ENCODE measurements around the gene PAPPA. TPM values are rescaled to one million over a fixed set of nuclear protein-coding genes. Genes with fewer than 3 reads are reported as not detected.
A peak's percentile ranks its signal among the peaks of the same experiment; 100 is the strongest.

Gene PAPPA
- total and polyA plus RNA-seq, 5 donors: 0.59 to 7.0 (median 2.1) TPM

DNA sequence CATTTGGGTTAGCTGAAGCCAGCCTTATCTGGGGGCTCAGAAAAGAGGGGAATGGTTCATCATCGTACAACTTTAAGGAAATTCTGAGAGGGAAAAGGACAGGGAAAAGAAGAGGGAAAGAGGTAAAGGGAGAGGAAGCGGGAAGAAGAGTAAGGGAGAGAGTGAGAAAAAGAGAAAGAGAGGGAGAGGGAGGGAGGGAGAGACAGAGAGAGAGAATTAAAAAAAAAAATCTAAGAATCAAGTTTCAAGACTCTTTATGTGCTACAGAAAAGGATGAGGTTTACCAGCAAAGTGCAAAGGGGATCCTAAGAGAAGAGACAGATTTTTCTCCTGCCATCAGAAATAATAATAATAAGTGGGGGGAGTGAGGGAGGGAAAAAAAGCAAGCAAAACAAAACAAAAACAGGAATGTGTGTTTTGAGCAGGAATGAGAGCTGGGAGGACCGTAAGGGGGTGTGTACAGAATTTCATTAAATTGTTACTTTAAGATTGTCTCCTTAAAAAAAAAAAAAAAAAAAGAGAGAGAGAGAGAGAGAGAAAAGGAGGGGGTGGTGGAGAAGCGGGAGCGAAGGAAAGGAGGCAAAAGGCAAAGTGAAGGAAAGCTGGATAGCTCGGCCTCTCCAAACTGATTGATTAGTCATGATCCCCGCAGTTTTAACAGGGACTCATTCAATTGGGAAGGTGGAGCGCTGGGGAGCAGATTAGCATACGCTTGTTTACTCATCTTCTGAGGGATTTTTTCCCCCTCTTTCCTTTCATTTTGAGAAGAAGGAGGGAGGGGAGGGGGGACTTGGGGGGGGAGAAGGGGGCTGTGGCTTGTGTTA is 438 bp upstream of the PAPPA start:
- Histone ChIP-seq H3K4me3 (ENCODE audit: low read length) (peak overlapping the region; percentile 89), H3K27ac (ENCODE audit: low read length) (no peak overlapping the region)
- intact Hi-C loops (cut with DNase I): loop anchor here (5.0 to 10.0 kb wide), 6 partner anchors 332 to 512 kb away; no protein-coding TSS in a partner anchor

DNA sequence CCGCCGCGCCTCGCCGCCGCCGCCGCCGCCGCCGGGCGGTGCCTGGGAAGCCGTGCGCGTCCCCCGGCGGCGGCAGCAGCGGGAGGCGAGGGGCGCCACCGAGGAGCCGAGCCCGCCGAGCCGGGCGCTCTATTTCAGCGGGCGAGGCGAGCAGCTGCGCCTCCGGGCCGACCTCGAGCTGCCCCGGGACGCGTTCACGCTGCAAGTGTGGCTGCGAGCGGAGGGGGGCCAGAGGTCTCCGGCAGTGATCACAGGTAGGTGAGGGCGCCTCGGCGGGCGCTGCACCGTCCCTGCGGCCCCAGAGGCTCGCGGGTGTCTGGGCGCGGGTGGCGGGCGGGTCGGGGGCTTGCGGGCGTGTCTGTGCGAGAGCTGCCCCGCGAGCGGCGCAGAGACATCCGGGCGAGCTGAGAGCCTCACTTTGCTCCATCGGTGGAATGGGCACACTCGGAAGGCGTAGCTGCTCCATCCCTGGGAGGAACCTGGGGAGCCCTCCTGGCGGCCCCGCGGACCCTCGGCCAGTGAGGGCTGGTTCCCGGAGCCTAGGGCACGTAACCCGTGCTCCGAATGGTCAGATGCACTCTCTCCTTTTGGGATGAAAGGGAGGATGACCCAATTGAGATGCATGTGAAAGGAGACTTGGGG is 864 bp downstream of the PAPPA start:
- Histone ChIP-seq H3K27me3 (ENCODE audit: control insufficient read depth, insufficient read depth) (no peaks in the 10 kb centered on the region), H3K9me3 (ENCODE audit: control insufficient read depth, low read length) (no peaks in the 10 kb centered on the region), H3K27ac (ENCODE audit: low read length) (no peak overlapping the region), H3K4me1 (ENCODE audit: control insufficient read depth, insufficient read depth, low read length) (peaks cover 4% of the 10 kb centered on the region), H3K4me3 (ENCODE audit: low read length) (peak overlapping the region; percentile 89)
- DNase-seq (peak; percentile 25 to 73 (median 66)), ATAC-seq (peak; percentile 18 to 25)
- 2% methylated on average over 70 of the region's 74 CpGs for WGBS
- intact Hi-C loops (cut with DNase I): loop anchor here (5.0 to 10.0 kb wide), 6 partner anchors 330 to 510 kb away; no protein-coding TSS in a partner anchor

More for the DNA sequence above, 438 bp upstream of the PAPPA start:
- Histone ChIP-seq H3K9me3 (ENCODE audit: control insufficient read depth, low read length) (no peaks in the 10 kb centered on the region), H3K27me3 (ENCODE audit: control insufficient read depth, insufficient read depth) (no peaks in the 10 kb centered on the region), H3K4me1 (ENCODE audit: control insufficient read depth, insufficient read depth, low read length) (peaks cover 4% of the 10 kb centered on the region)
- DNase-seq (peak in 1 of 3 donors; percentile 15), ATAC-seq (no peak)
- 29% methylated on average over 9 of the region's 9 CpGs for WGBS

GRCh38 chr9:116154976-116155697 is 1.5 kb downstream of the PAPPA start:
- H3K9me3 ChIP-seq (ENCODE audit: control insufficient read depth, low read length): no peaks in the 10 kb centered on the region
- H3K27me3 ChIP-seq (ENCODE audit: control insufficient read depth, insufficient read depth): no peaks in the 10 kb centered on the region
- peaks cover 4% of the 10 kb centered on the region for H3K4me1 ChIP-seq (ENCODE audit: control insufficient read depth, insufficient read depth, low read length)
- intact Hi-C loops (cut with DNase I): loop anchor here (5.0 to 10.0 kb wide), 6 partner anchors 330 to 510 kb away; no protein-coding TSS in a partner anchor
- DNase-seq: peak; percentile 24 to 54 (median 51)
- peak overlapping the region; percentile 89 for H3K4me3 ChIP-seq (ENCODE audit: low read length)
- H3K27ac ChIP-seq (ENCODE audit: low read length): peak overlapping the region; percentile 66
- ATAC-seq: peak; percentile 9 to 17
- 6% methylated on average over 27 of the region's 27 CpGs for WGBS

DNA sequence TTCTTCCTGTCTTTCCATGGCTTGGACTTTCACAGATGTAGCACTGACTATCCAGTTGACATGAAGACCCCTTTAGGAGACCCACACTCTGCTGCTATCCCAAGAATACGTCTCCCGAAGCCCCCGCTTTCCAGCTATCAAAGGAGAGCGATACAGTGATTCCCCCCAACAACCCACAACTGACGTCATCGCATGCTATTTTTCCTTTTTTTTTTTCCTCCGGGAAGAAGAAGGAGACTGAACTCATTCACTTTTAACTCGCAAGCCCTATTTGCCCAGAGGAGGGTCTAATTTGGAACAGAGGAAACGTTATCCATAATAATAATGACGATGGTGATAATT is 2.1 kb downstream of the PAPPA start:
- Histone ChIP-seq H3K27ac (ENCODE audit: low read length) (peak overlapping the region; percentile 66), H3K9me3 (ENCODE audit: control insufficient read depth, low read length) (no peaks in the 10 kb centered on the region), H3K4me1 (ENCODE audit: control insufficient read depth, insufficient read depth, low read length) (peaks cover 4% of the 10 kb centered on the region), H3K4me3 (ENCODE audit: low read length) (peak overlapping the region; percentile 89), H3K27me3 (ENCODE audit: control insufficient read depth, insufficient read depth) (no peaks in the 10 kb centered on the region)
- WGBS: 9% methylated on average over 10 of the region's 10 CpGs
- ATAC-seq: no peak
- intact Hi-C loops (cut with DNase I): loop anchor here in 3 of 4 donors (10.0 kb wide), 4 partner anchors 329 to 509 kb away; no protein-coding TSS in a partner anchor
- no peak for DNase-seq

DNA sequence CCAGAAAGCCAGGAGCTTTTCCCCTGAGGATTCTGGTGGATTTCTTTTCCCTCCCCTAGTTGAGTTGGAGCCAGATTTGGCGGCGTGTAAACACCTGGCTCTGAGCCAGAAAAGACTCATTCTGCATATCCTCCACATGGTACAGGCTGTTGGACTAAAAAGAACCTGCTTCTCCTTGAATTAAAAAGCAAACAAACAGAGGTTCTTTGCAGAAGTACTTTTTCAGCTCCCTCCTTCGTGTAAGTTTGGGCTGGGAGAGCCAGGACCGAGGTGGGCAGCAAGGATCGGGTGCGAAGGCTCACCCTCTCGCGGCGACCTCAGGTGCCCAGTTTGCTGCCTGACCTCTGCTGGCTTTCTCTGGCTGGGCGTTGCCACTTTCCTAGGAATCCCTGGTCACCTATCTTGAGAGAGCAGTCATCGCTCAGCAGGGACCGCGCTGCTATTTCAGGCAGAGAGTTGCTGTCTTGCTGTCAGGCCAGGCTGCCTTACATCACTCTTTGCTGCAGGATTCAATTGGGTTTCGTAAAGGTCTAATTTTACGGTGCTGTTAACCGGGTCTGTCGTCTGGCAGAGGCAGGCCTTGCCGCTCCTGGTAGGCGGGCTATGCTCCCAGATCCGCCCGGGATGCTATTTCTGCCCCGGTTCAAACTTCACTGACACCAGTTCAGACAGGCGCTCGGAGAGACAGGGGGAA is 3.2 kb downstream of the PAPPA start:
- ATAC-seq: peak; percentile 87 to 89
- DNase-seq: peak; percentile 74 to 87 (median 86)
- H3K27me3 ChIP-seq (ENCODE audit: control insufficient read depth, insufficient read depth): no peaks in the 10 kb centered on the region
- H3K27ac ChIP-seq (ENCODE audit: low read length): peak overlapping the region; percentile 97
- intact Hi-C loops (cut with DNase I): loop anchor here in 3 of 4 donors (10.0 kb wide), 4 partner anchors 328 to 508 kb away; no protein-coding TSS in a partner anchor
- no peaks in the 10 kb centered on the region for H3K9me3 ChIP-seq (ENCODE audit: control insufficient read depth, low read length)
- H3K4me3 ChIP-seq (ENCODE audit: low read length): peak overlapping the region; percentile 41
- WGBS: 3% methylated on average over 24 of the region's 24 CpGs
- peaks cover 4% of the 10 kb centered on the region for H3K4me1 ChIP-seq (ENCODE audit: control insufficient read depth, insufficient read depth, low read length)

DNA sequence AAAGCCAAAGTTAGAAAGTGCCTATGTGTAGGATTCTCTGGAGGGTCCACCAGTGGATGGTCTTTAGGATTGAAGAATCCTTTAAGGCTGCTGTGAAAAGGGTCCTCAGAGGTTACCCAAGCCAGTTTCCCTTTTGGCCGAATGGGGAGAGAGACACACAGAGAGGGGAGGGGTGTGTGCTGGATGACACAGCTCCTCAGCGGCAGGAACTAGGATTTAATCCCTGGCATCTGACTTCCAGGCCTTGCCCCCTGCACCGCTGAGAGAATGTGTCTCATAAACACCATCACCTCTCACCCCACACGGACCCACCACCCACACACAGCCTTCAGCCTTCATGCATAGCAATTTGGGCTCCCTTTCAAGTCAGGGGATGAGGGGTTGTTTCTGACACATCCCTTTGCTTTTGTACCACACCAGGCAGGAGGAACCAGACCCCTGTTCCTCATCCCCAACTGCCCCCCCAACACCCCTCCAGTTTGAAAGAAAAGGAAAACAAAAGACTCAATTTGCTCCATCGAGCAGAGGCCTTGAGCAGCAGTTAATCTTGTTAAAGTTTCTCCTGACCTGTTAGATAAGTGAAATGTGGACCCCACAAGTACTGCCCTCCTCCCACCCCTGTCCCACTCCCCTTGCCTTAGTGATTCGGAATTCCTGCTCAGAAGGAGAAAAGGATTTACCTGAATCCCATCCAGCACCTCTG is 4.0 kb downstream of the PAPPA start:
- no peaks in the 10 kb centered on the region for H3K27me3 ChIP-seq (ENCODE audit: control insufficient read depth, insufficient read depth)
- ATAC-seq: peak; percentile 3 to 8
- 27% methylated on average over 6 of the region's 6 CpGs for WGBS
- peaks cover 4% of the 10 kb centered on the region for H3K4me1 ChIP-seq (ENCODE audit: control insufficient read depth, insufficient read depth, low read length)
- intact Hi-C loops (cut with DNase I): loop anchor here in 3 of 4 donors (10.0 kb wide), 4 partner anchors 327 to 507 kb away; no protein-coding TSS in a partner anchor
- DNase-seq: peak in 2 of 3 donors; percentile 42 to 50
- H3K9me3 ChIP-seq (ENCODE audit: control insufficient read depth, low read length): no peaks in the 10 kb centered on the region
- H3K4me3 ChIP-seq (ENCODE audit: low read length): peak overlapping the region; percentile 41
- H3K27ac ChIP-seq (ENCODE audit: low read length): peak overlapping the region; percentile 86

DNA sequence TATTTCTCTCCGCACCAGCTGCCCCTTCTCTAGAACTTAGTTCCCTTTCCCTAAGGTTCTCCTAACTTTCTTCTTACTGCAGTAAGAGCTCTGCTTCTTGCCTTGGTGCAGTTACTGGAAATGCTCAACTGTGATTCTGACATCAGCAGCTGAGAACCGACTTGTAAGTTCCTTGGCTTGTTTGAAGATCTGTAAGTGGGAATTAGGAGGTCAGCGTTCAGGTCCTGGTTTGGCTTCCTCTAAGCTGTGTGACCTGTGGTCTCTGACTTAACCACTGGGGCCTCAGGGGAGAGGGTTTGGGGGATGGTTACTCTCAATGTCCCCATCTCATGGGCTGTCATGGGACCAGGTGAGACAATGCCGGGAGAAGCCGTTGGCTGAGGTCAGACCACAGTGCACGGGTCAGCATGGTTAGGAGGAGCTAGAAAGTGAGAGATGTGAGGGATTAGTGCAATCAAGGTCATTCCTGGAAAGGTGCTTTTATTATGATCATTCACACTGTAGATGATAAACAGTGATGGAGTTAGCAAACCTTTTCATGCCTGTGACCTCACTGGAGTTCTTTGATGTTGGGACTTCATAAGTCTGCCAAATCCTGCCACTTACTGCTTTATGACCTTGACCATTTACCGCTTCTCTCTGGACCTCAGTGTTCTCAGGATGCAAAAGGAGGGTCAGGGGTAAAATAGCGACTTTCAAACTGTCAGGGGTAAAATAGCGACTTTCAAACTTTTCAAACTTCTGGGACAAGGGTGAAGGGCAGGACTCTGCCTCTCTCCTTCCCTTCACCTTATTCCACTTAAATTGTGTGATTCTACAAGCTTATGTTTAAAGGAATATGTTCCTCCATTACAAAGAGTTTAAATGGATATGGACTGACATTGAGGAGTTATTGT is 7.3 kb downstream of the PAPPA start:
- intact Hi-C loops (cut with DNase I): loop anchor here in 1 of 4 donors (10.0 kb wide), 1 partner anchor 334 kb away; no protein-coding TSS in a partner anchor
- 84% methylated on average over 9 of the region's 9 CpGs for WGBS
- peaks cover 4% of the 10 kb centered on the region for H3K4me1 ChIP-seq (ENCODE audit: control insufficient read depth, insufficient read depth, low read length)

GRCh38 chr9:116162241-116162781 is 8.7 kb downstream of the PAPPA start:
- no peaks in the 10 kb centered on the region for H3K27me3 ChIP-seq (ENCODE audit: control insufficient read depth, insufficient read depth)
- no peak overlapping the region for H3K27ac ChIP-seq (ENCODE audit: low read length)
- WGBS: 56% methylated on average over 5 of the region's 5 CpGs
- peaks cover 4% of the 10 kb centered on the region for H3K4me1 ChIP-seq (ENCODE audit: control insufficient read depth, insufficient read depth, low read length)
- no peak for DNase-seq
- ATAC-seq: no peak
- no peak overlapping the region for H3K4me3 ChIP-seq (ENCODE audit: low read length)
- intact Hi-C loops (cut with DNase I): loop anchor here in 1 of 4 donors (10.0 kb wide), 1 partner anchor 332 kb away; no protein-coding TSS in a partner anchor
- H3K9me3 ChIP-seq (ENCODE audit: control insufficient read depth, low read length): no peaks in the 10 kb centered on the region

More for the DNA sequence above, 7.3 kb downstream of the PAPPA start:
- no peak overlapping the region for H3K4me3 ChIP-seq (ENCODE audit: low read length)
- ATAC-seq (no peak), DNase-seq (no peak)
- no peaks in the 10 kb centered on the region for H3K27me3 ChIP-seq (ENCODE audit: control insufficient read depth, insufficient read depth)
- H3K27ac ChIP-seq (ENCODE audit: low read length): no peak overlapping the region
- H3K9me3 ChIP-seq (ENCODE audit: control insufficient read depth, low read length): no peaks in the 10 kb centered on the region
